Colonic mucosa (tissue), 4 donors: ENCODE measurements around the gene MYLK3. TPM values are rescaled to one million over a fixed set of nuclear protein-coding genes. Genes with fewer than 3 reads are reported as not detected.
"Not testable (repeated sequence)": the region's sequence is repeated elsewhere in the genome, so short reads cannot be mapped to it uniquely, and the experiment has no call there.

Source experiments
- DNase-seq: peaks from one replicate; pipeline ENCODE4 v3.0.0-alpha.2; 2020
- H3K27ac ChIP-seq: fragments of 200-600 bp; one replicate; pipeline ENCODE4 v1.8.0; 2021
- H3K27me3 ChIP-seq: fragments of 200-600 bp; one replicate; pipeline ENCODE4 v1.8.0; 2021
- H3K36me3 ChIP-seq: fragments of 200-600 bp; one replicate; pipeline ENCODE4 v1.8.0; 2021
- H3K4me1 ChIP-seq: fragments of 200-600 bp; one replicate; pipeline ENCODE4 v1.8.0; 2021; ENCODE audit warnings: mild to moderate bottlenecking
- H3K4me3 ChIP-seq: fragments of 200-600 bp; one replicate; pipeline ENCODE4 v1.8.0; 2021
- H3K9ac ChIP-seq, 2 donors: one replicate each; pipeline ENCODE4 v1.7.0; 2013; ENCODE audit warnings: control low read depth in 2 of 2, low read depth in 2 of 2, low read length in 2 of 2
- H3K9me3 ChIP-seq: fragments of 200-600 bp; one replicate; pipeline ENCODE4 v1.8.0; 2021
- CTCF ChIP-seq: fragments of 200-600 bp; IDR thresholded peaks from one replicate; pipeline ENCODE4 v1.8.0; 2022; ENCODE audit warnings: antibody characterized with exemption, mild to moderate bottlenecking
- intact Hi-C: fragments of 100-400 bp; cut with DNase I; formaldehyde crosslinking; loops from one replicate; pipeline ENCODE4 v1.14.1; 2022
- total RNA-seq, 2 donors: library from RNA; stranded (reverse); fragmentation: NEBNext Ultra II Directional in 1 of 2; extraction: Animal tissue kit (Norgen Biotek cat#: 25700) in 1 of 2; gene quantifications; one replicate each; pipeline ENCODE4 v1.2.1, GENCODE V29; 2021
- donor health status: healthy.
- donor health status: DM: no; HTN: no; CAD: no.
- donor health status: DM: no; HTN: no; CAD: no.

MYLK3 gene
- total RNA-seq, 2 donors from 2014 or later, result 0.58 TPM; not detected in 1

GRCh38 chr16:46688654-46689364 lies 59.3 kb downstream of the MYLK3 start, which contains the start of gene VPS35:
TSS of gene VPS35 (minus strand) at chr16:46689178. CDS start at chr16:46689133, 45 bp downstream.
- intact Hi-C loops, result no loop called here
- Histone ChIP-seq H3K9me3 (no peaks in the 10 kb centered on the region), H3K4me1 (peaks cover 21% of the 10 kb centered on the region), H3K4me3 (peak within 1 kb of the TSS; percentile 94), H3K27me3 (no peaks in the 10 kb centered on the region), H3K9ac (peak within 1 kb of the TSS; percentile 77 to 88), H3K27ac (peak within 1 kb of the TSS; percentile 93), H3K36me3 (no peaks in the 10 kb centered on the region)
- TF ChIP-seq CTCF, result no peak
- peak; percentile 100 for DNase-seq

GRCh38 chr16:46688101-46688653 lies 60.0 kb downstream of the MYLK3 start:
- H3K27ac ChIP-seq, result peak overlapping the region; percentile 93
- peak overlapping the region; percentile 77 to 88 for H3K9ac ChIP-seq
- H3K27me3 ChIP-seq, result no peaks in the 10 kb centered on the region
- peak; percentile 53 for DNase-seq
- intact Hi-C loops, result no loop called here
- peak overlapping the region; percentile 94 for H3K4me3 ChIP-seq
- no peak for TF ChIP-seq CTCF
- no peaks in the 10 kb centered on the region for H3K36me3 ChIP-seq
- peaks cover 21% of the 10 kb centered on the region for H3K4me1 ChIP-seq
- H3K9me3 ChIP-seq, result no peaks in the 10 kb centered on the region

GRCh38 chr16:46687486-46687885 lies 60.7 kb downstream of the MYLK3 start:
- Histone ChIP-seq H3K9ac (peak overlapping the region in 1 of 2 donors; percentile 88), H3K27ac (no peak overlapping the region), H3K36me3 (no peaks in the 10 kb centered on the region), H3K27me3 (no peaks in the 10 kb centered on the region), H3K4me3 (peak overlapping the region; percentile 94), H3K9me3 (no peaks in the 10 kb centered on the region), H3K4me1 (peaks cover 21% of the 10 kb centered on the region)
- intact Hi-C loops, result no loop called here
- no peak for DNase-seq
- no peak for TF ChIP-seq CTCF

- no peaks in the 10 kb centered on the region for H3K36me3 ChIP-seq
- DNase-seq, result no peak
- H3K9me3 ChIP-seq, result no peaks in the 10 kb centered on the region
- peaks cover 21% of the 10 kb centered on the region for H3K4me1 ChIP-seq
- TF ChIP-seq CTCF, result no peak
- no peak overlapping the region for H3K9ac ChIP-seq
- intact Hi-C loops, result no loop called here
- H3K27me3 ChIP-seq, result no peaks in the 10 kb centered on the region
- no peak overlapping the region for H3K27ac ChIP-seq
- H3K4me3 ChIP-seq, result peak overlapping the region; percentile 94
Observed at GRCh38 chr16:46686815-46687473, 61.2 kb downstream of the MYLK3 start.

- H3K9me3 ChIP-seq, H3K27ac ChIP-seq, H3K4me1 ChIP-seq, intact Hi-C loops, H3K27me3 ChIP-seq, H3K9ac ChIP-seq, DNase-seq, H3K4me3 ChIP-seq, H3K36me3 ChIP-seq: not testable (repeated sequence)
Observed at GRCh38 chr16:46681867-46682266, 66.3 kb downstream of the MYLK3 start.

- H3K9ac ChIP-seq, DNase-seq, H3K27ac ChIP-seq, H3K4me1 ChIP-seq, H3K27me3 ChIP-seq, H3K4me3 ChIP-seq, H3K36me3 ChIP-seq, H3K9me3 ChIP-seq: not testable (repeated sequence)
- intact Hi-C loops, result loop anchor here (5.0 kb wide), 2 partner anchors 124 to 239 kb away; no protein-coding TSS in a partner anchor
Observed at GRCh38 chr16:46677943-46678342, 70.2 kb downstream of the MYLK3 start.
